IMR-90 (cell line): ENCODE measurements around the gene TRPM3. TPM values are rescaled to one million over a fixed set of nuclear protein-coding genes. Genes with fewer than 3 reads are reported as not detected.

Experiments used
- ATAC-seq: fragments of 200-7000 bp; cut with Tn5 transposase; 2 replicates; pipeline ENCODE4 v1.9.1; 2020; ENCODE audit warnings: low read depth, mild to moderate bottlenecking, moderate library complexity
- BruUV-seq: library from RNA; stranded (reverse); fragments of 400-500 nt; replicated peaks from 2 replicates; lab custom pipeline; 2021; lab: Mats Ljungman, UMichigan
- CTCF ChIA-PET: fragments of 300-600 bp; formaldehyde crosslinking; extraction: SDS; loops from one replicate; lab custom pipeline; 2021; ENCODE audit warnings: antibody characterized with exemption; lab: Yijun Ruan, JAX
- POLR2A ChIA-PET: fragments of 300-600 bp; sonication (Branson Sonifier 250); formaldehyde crosslinking; loops from one replicate; lab custom pipeline; 2022; ENCODE audit warnings: antibody characterized with exemption; ENCODE audit not compliant: unreplicated experiment; lab: Charles Lee
- DNase-seq: peaks from one replicate; pipeline ENCODE4 v3.0.0; 2013
- H2AFZ ChIP-seq: replicated peaks from 2 replicates; pipeline ENCODE3; 2013; ENCODE audit warnings: low read length, mild to moderate bottlenecking; ENCODE audit not compliant: poor library complexity
- H2AK5ac ChIP-seq: 2 replicates; pipeline ENCODE4 v1.6.1; 2013; ENCODE audit warnings: low read depth, low read length, inconsistent platforms
- H2AK9ac ChIP-seq: replicated peaks from 2 replicates; pipeline ENCODE3; 2013; ENCODE audit warnings: mild to moderate bottlenecking, low read depth, low read length, moderate library complexity; ENCODE audit not compliant: poor library complexity
- H2BK120ac ChIP-seq: 2 replicates; pipeline ENCODE4 v1.6.1; 2013; ENCODE audit warnings: low read depth, low read length, inconsistent platforms
- H2BK15ac ChIP-seq: 3 replicates; pipeline ENCODE4 v1.6.1; 2013; ENCODE audit warnings: low read depth, low read length, inconsistent platforms
- H2BK20ac ChIP-seq: 2 replicates; pipeline ENCODE4 v1.6.1; 2013; ENCODE audit warnings: low read depth, mild to moderate bottlenecking, inconsistent platforms, low read length, moderate library complexity
- H2BK5ac ChIP-seq: 2 replicates; pipeline ENCODE4 v1.6.1; 2013; ENCODE audit warnings: mild to moderate bottlenecking, low read depth, low read length, inconsistent platforms; ENCODE audit not compliant: poor library complexity, severe bottlenecking
- H3K14ac ChIP-seq: replicated peaks from 2 replicates; pipeline ENCODE4 v1.6.1; 2013; ENCODE audit warnings: low read depth, low read length, inconsistent platforms
- H3K18ac ChIP-seq: 2 replicates; pipeline ENCODE4 v1.6.1; 2013; ENCODE audit warnings: low read depth, low read length, control low read depth
- H3K23ac ChIP-seq: 2 replicates; pipeline ENCODE4 v1.6.1; 2013; ENCODE audit warnings: low read depth, low read length, inconsistent platforms
- H3K27ac ChIP-seq: 2 replicates; pipeline ENCODE4 v1.5.1; 2013; ENCODE audit warnings: mild to moderate bottlenecking, control low read depth, low read length; ENCODE audit not compliant: insufficient read depth
- H3K27me3 ChIP-seq: 2 replicates; pipeline ENCODE4 v1.6.1; 2013; ENCODE audit warnings: low read length; ENCODE audit not compliant: control insufficient read depth, insufficient read depth
- H3K36me3 ChIP-seq: 2 replicates; pipeline ENCODE4 v1.6.1; 2013; ENCODE audit warnings: low read length, mixed read lengths; ENCODE audit not compliant: control insufficient read depth, insufficient read depth
- H3K4ac ChIP-seq: 2 replicates; pipeline ENCODE4 v1.6.1; 2013; ENCODE audit warnings: low read depth, low read length, inconsistent platforms
- H3K4me1 ChIP-seq: 2 replicates; pipeline ENCODE4 v1.6.1; 2013; ENCODE audit warnings: low read length, mixed read lengths; ENCODE audit not compliant: control insufficient read depth, insufficient read depth
- H3K4me2 ChIP-seq: 2 replicates; pipeline ENCODE4 v1.6.1; 2013; ENCODE audit warnings: low read depth, mild to moderate bottlenecking, control low read depth, low read length, moderate library complexity
- H3K4me3 ChIP-seq: 2 replicates; pipeline ENCODE4 v1.5.1; 2013; ENCODE audit warnings: low read depth, mild to moderate bottlenecking, control low read depth, low read length, moderate library complexity; ENCODE audit not compliant: insufficient read depth
- H3K56ac ChIP-seq: 2 replicates; pipeline ENCODE4 v1.6.1; 2013; ENCODE audit warnings: low read length, inconsistent platforms; ENCODE audit not compliant: insufficient read depth; ENCODE audit errors: extremely low read depth
- H3K79me1 ChIP-seq, 2 experiments: 2 replicates each; pipeline ENCODE4 v1.6.1; 2013; ENCODE audit warnings: low read length in 2 of 2, inconsistent platforms in 1 of 2, low read depth in 1 of 2
- H3K9ac ChIP-seq: 2 replicates; pipeline ENCODE4 v1.6.1; 2013; ENCODE audit warnings: low read depth, low read length, control low read depth
- H3K9me1 ChIP-seq: 2 replicates; pipeline ENCODE4 v1.6.1; 2013; ENCODE audit warnings: low read length, inconsistent platforms; ENCODE audit not compliant: insufficient read depth
- H3K9me3 ChIP-seq: 2 replicates; pipeline ENCODE4 v1.6.1; 2013; ENCODE audit warnings: low read length; ENCODE audit not compliant: control insufficient read depth, insufficient read depth
- H4K20me1 ChIP-seq: 2 replicates; pipeline ENCODE4 v1.6.1; 2013; ENCODE audit warnings: low read length, inconsistent platforms; ENCODE audit not compliant: insufficient read depth
- H4K5ac ChIP-seq: 2 replicates; pipeline ENCODE4 v1.6.1; 2013; ENCODE audit warnings: mild to moderate bottlenecking, low read depth, low read length, control low read depth
- H4K8ac ChIP-seq, 2 experiments: 2 replicates each; pipeline ENCODE4 v1.6.1; 2013; ENCODE audit warnings: low read depth in 2 of 2, low read length in 2 of 2, control low read depth in 1 of 2, inconsistent platforms in 1 of 2
- H4K91ac ChIP-seq: 2 replicates; pipeline ENCODE4 v1.6.1; 2013; ENCODE audit warnings: low read depth, low read length, inconsistent platforms; ENCODE audit not compliant: insufficient read depth
- BHLHE40 ChIP-seq: fragments of 150-350 bp; IDR thresholded peaks from 2 replicates; pipeline ENCODE4 v1.6.1; 2016; ENCODE audit warnings: mild to moderate bottlenecking, low read depth, low read length
- CHD1 ChIP-seq: IDR thresholded peaks from 2 replicates; pipeline ENCODE4 v1.6.1; 2012; ENCODE audit warnings: low read depth, low read length, improper control_type of control experiment
- ELK1 ChIP-seq: fragments of 150-350 bp; IDR thresholded peaks from 2 replicates; pipeline ENCODE4 v1.6.1; 2016; ENCODE audit warnings: low read depth, mild to moderate bottlenecking, low read length, moderate library complexity, borderline replicate concordance
- MAZ ChIP-seq: IDR thresholded peaks from 2 replicates; pipeline ENCODE4 v1.6.1; 2012; ENCODE audit warnings: low read depth, mild to moderate bottlenecking, low read length, improper control_type of control experiment, moderate library complexity, borderline replicate concordance
- MXI1 ChIP-seq: IDR thresholded peaks from 2 replicates; pipeline ENCODE4 v1.6.1; 2012; ENCODE audit warnings: low read depth, mild to moderate bottlenecking, low read length, moderate library complexity, borderline replicate concordance
- NFE2L2 ChIP-seq: fragments of 150-350 bp; IDR thresholded peaks from 2 replicates; pipeline ENCODE4 v1.6.1; 2016; ENCODE audit warnings: low read depth, mild to moderate bottlenecking, low read length
- POLR2A ChIP-seq: IDR thresholded peaks from 2 replicates; pipeline ENCODE4 v1.6.1; 2012; ENCODE audit warnings: mild to moderate bottlenecking, low read depth, low read length
- RAD21 ChIP-seq: IDR thresholded peaks from 2 replicates; pipeline ENCODE4 v1.6.1; 2012; ENCODE audit warnings: low read length, improper control_type of control experiment
- RCOR1 ChIP-seq: IDR thresholded peaks from 2 replicates; pipeline ENCODE4 v1.6.1; 2012; ENCODE audit warnings: mild to moderate bottlenecking, low read length, improper control_type of control experiment; ENCODE audit not compliant: insufficient replicate concordance
- RFX5 ChIP-seq: IDR thresholded peaks from 2 replicates; pipeline ENCODE4 v1.8.0; 2012; ENCODE audit warnings: low read depth, mild to moderate bottlenecking, low read length, moderate library complexity
- SMC3 ChIP-seq: fragments of 150-350 bp; IDR thresholded peaks from 2 replicates; pipeline ENCODE4 v1.6.1; 2016; ENCODE audit warnings: low read depth, mild to moderate bottlenecking, antibody characterized with exemption, low read length, moderate library complexity
- USF2 ChIP-seq: fragments of 150-350 bp; IDR thresholded peaks from 2 replicates; pipeline ENCODE4 v1.6.1; 2017; ENCODE audit warnings: mild to moderate bottlenecking, antibody characterized with exemption, low read length, low read depth
- dilution Hi-C: fragments of 300-500 bp; cut with HindIII; formaldehyde crosslinking; loops from one replicate; pipeline ENCODE4 v1.14.3; 2018; ENCODE audit warnings: low sequenced_read_pairs; ENCODE audit not compliant: unreplicated experiment
- in situ Hi-C: fragments of 300-500 bp; cut with MboI; formaldehyde crosslinking; loops from 3 replicates; pipeline ENCODE4 v1.14.3; 2019; ENCODE audit warnings: low sequenced_read_pairs, inconsistent platforms, mixed read lengths
- intact Hi-C: fragments of 100-400 bp; cut with micrococcal nuclease; formaldehyde crosslinking; loops from 2 replicates; pipeline ENCODE4 v1.10.0; 2022
- polyA plus RNA-seq, 3 experiments: library from polyadenylated mRNA; depleted of rRNA; stranded (reverse); fragments of >200 nt; gene quantifications; 2 replicates each; pipeline ENCODE4 v1.2.3, GENCODE V29; 2012; ENCODE audit warnings: low replicate concordance in 1 of 3
- total RNA-seq: library from RNA; depleted of rRNA; stranded (reverse); fragments of >200 nt; gene quantifications from 2 replicates; pipeline ENCODE4 v1.2.3, GENCODE V29; 2012

The TRPM3 gene
- total and polyA plus RNA-seq, 2 of the 4 experiments (the other 2 are of a cell fraction) = not detected

- no peak for DNase-seq
- in situ Hi-C loops (no loop called here), dilution Hi-C loops (no loop called here), intact Hi-C loops (no loop called here)
- H2BK5ac ChIP-seq = no peak overlapping the region
- H3K9ac ChIP-seq = no peak overlapping the region
- POLR2A ChIA-PET = no interaction called here
- no peak for TF ChIP-seq RAD21
- no peak for TF ChIP-seq POLR2A
- no peak for TF ChIP-seq RFX5
- no peak for TF ChIP-seq BHLHE40
- no peak for TF ChIP-seq MAZ
- TF ChIP-seq RCOR1 = no peak
- no peak for TF ChIP-seq MXI1
- no peak for TF ChIP-seq CHD1
- no peak for TF ChIP-seq SMC3
- TF ChIP-seq ELK1 = no peak
- no peak for TF ChIP-seq NFE2L2
- no peak for TF ChIP-seq USF2
- peaks cover 6% of the 10 kb centered on the region for H3K9me1 ChIP-seq
- H2AFZ ChIP-seq = no peak overlapping the region
- no TSS peak for BruUV-seq
- H3K4me2 ChIP-seq = no peak overlapping the region
- CTCF ChIA-PET = no interaction called here
- no peak overlapping the region for H3K23ac ChIP-seq
- H4K91ac ChIP-seq = no peak overlapping the region
- no peak overlapping the region for H3K4me3 ChIP-seq
- no peaks in the 10 kb centered on the region for H3K27me3 ChIP-seq
- no peak overlapping the region for H2AK9ac ChIP-seq
- H3K27ac ChIP-seq = no peak overlapping the region
- H2BK15ac ChIP-seq = peak overlapping the region; percentile 28; the same call in 1 of the 3 replicates
- no peak overlapping the region for H2BK120ac ChIP-seq
- H3K14ac ChIP-seq = no peak overlapping the region
- no peak overlapping the region for H2BK20ac ChIP-seq
- ATAC-seq = no peak
- H3K36me3 ChIP-seq = no peaks in the 10 kb centered on the region
- H3K4ac ChIP-seq = no peak overlapping the region
- H3K18ac ChIP-seq = no peak overlapping the region
- no peak overlapping the region for H4K8ac ChIP-seq
- no peak overlapping the region for H4K5ac ChIP-seq
- H3K56ac ChIP-seq = no peak overlapping the region
- H3K4me1 ChIP-seq = peaks cover 18% of the 10 kb centered on the region
- no peaks in the 10 kb centered on the region for H4K20me1 ChIP-seq
- no peaks in the 10 kb centered on the region for H3K9me3 ChIP-seq
- no peak overlapping the region for H2AK5ac ChIP-seq
- peaks cover 0 to 7% of the 10 kb centered on the region in 2 experiments; a peak in 2 of 4 replicates for H3K79me1 ChIP-seq
Observed at GRCh38 chr9:70597886-70598285, 523.5 kb downstream of the TRPM3 start.
